OCI-LY3 (cell line): ENCODE data around the gene ADAMTS6.

ENCODE experiments used
- EZH2phosphoT487 ChIP-seq: fragments of 200-600 bp; shearing (Covaris generic); IDR thresholded peaks from 2 replicates; pipeline ENCODE4 v1.6.1; 2018; ENCODE audit warnings: antibody characterized with exemption, mixed run types, low read depth
- TF ChIP-seq, protein P1 (sequence below): fragments of 200-600, 300-600 bp; sonication (generic); IDR thresholded peaks from 2 replicates; pipeline ENCODE4 v1.5.1; 2014; ENCODE audit warnings: antibody characterized with exemption, low read length, low read depth

DNA sequence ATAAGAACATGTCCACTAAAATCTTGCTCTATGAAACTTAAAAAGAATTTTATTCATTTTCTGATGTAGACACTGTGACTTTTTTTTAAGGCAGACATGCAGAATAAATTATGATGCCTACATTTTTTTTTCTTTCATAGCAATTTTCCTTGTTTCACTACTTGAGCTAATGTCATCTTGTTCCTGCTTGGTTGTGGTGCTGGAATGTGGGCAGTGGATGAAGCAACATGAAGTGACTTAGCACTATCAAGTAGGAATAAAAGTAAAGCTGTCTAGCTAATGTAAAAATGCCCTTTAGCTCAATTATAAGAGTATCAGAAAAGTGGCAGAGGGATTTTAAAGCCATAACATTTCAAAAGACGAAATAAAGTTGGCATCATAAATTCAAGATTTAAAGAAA is 191.0 kb downstream of the ADAMTS6 start:
- TF ChIP-seq, protein P1, sequence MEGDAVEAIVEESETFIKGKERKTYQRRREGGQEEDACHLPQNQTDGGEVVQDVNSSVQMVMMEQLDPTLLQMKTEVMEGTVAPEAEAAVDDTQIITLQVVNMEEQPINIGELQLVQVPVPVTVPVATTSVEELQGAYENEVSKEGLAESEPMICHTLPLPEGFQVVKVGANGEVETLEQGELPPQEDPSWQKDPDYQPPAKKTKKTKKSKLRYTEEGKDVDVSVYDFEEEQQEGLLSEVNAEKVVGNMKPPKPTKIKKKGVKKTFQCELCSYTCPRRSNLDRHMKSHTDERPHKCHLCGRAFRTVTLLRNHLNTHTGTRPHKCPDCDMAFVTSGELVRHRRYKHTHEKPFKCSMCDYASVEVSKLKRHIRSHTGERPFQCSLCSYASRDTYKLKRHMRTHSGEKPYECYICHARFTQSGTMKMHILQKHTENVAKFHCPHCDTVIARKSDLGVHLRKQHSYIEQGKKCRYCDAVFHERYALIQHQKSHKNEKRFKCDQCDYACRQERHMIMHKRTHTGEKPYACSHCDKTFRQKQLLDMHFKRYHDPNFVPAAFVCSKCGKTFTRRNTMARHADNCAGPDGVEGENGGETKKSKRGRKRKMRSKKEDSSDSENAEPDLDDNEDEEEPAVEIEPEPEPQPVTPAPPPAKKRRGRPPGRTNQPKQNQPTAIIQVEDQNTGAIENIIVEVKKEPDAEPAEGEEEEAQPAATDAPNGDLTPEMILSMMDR: no peak
- no peak for TF ChIP-seq EZH2phosphoT487
